HG02970 (cell line): ENCODE results near the gene XRCC5.

Source experiments
- ATAC-seq: cut with Tn5 transposase; IDR thresholded peaks from one replicate; pipeline ENCODE4 v1.9.1; 2021; ENCODE audit warnings: mild to moderate bottlenecking, moderate library complexity, moderate number of reproducible peaks; ENCODE audit not compliant: unreplicated experiment, low FRiP score

XRCC5 gene

GRCh38 chr2:216216951-216217903 lies 108.1 kb downstream of the XRCC5 start:
- ATAC-seq = no peak

- no peak for ATAC-seq
Observed at GRCh38 chr2:216217904-216218260, 108.7 kb downstream of the XRCC5 start.

- no peak for ATAC-seq
Observed at GRCh38 chr2:216219861-216220260, 110.7 kb downstream of the XRCC5 start.

- ATAC-seq = no peak
Observed at GRCh38 chr2:216220976-216221375, 111.8 kb downstream of the XRCC5 start.

- ATAC-seq = no peak
Observed at GRCh38 chr2:216221811-216222210, 112.7 kb downstream of the XRCC5 start.

GRCh38 chr2:216222650-216223352 lies 113.7 kb downstream of the XRCC5 start:
- peak; percentile 45 for ATAC-seq

GRCh38 chr2:216224388-216224787 lies 115.2 kb downstream of the XRCC5 start:
- ATAC-seq = no peak

- no peak for ATAC-seq
Observed at GRCh38 chr2:216229277-216229914, 120.2 kb downstream of the XRCC5 start.

- no peak for ATAC-seq
Observed at GRCh38 chr2:216231867-216232266, 122.7 kb downstream of the XRCC5 start.

GRCh38 chr2:216232721-216233120 lies 123.6 kb downstream of the XRCC5 start:
- ATAC-seq = no peak

- ATAC-seq = no peak
Observed at GRCh38 chr2:216233281-216233995, 124.3 kb downstream of the XRCC5 start.

- no peak for ATAC-seq
Observed at GRCh38 chr2:216234106-216234505, 125.0 kb downstream of the XRCC5 start.

- no peak for ATAC-seq
Observed at GRCh38 chr2:216235462-216235861, 126.3 kb downstream of the XRCC5 start.

GRCh38 chr2:216235896-216236295 lies 126.7 kb downstream of the XRCC5 start:
- no peak for ATAC-seq

- no peak for ATAC-seq
Observed at GRCh38 chr2:216236486-216236885, 127.3 kb downstream of the XRCC5 start.

- no peak for ATAC-seq
Observed at GRCh38 chr2:216242365-216242764, 133.2 kb downstream of the XRCC5 start.

GRCh38 chr2:216243026-216243425 lies 133.9 kb downstream of the XRCC5 start:
- ATAC-seq = no peak

- ATAC-seq = no peak
Observed at GRCh38 chr2:216245391-216245975, 136.3 kb downstream of the XRCC5 start.

GRCh38 chr2:216246766-216247165 lies 137.6 kb downstream of the XRCC5 start:
- ATAC-seq = no peak
